Muscle layer of colon (tissue), 2 donors: ENCODE measurements around the gene NGB.
"Not testable (repeated sequence)": the region's sequence is repeated elsewhere in the genome, so short reads cannot be mapped to it uniquely, and the experiment has no call there.

Experiments used
- H3K27ac ChIP-seq: one replicate; pipeline ENCODE4 v1.7.0; 2013; ENCODE audit warnings: low read depth, mild to moderate bottlenecking, low read length, moderate library complexity
- H3K27me3 ChIP-seq, 2 donors: one replicate each; pipeline ENCODE4 v1.7.0; 2013; ENCODE audit warnings: low read length in 2 of 2, mild to moderate bottlenecking in 2 of 2; ENCODE audit not compliant: insufficient read depth in 2 of 2, control insufficient read depth in 1 of 2
- H3K36me3 ChIP-seq: one replicate; pipeline ENCODE4 v1.7.0; 2013; ENCODE audit warnings: mild to moderate bottlenecking, low read length; ENCODE audit not compliant: insufficient read depth
- H3K4me1 ChIP-seq: one replicate; pipeline ENCODE4 v1.7.0; 2013; ENCODE audit warnings: mild to moderate bottlenecking, low read length; ENCODE audit not compliant: insufficient read depth
- H3K4me3 ChIP-seq, 2 donors: one replicate each; pipeline ENCODE4 v1.7.0; 2013; ENCODE audit warnings: low read length in 2 of 2, low read depth in 1 of 2, mild to moderate bottlenecking in 1 of 2, moderate library complexity in 1 of 2
- H3K9ac ChIP-seq: one replicate; pipeline ENCODE4 v1.7.0; 2013; ENCODE audit warnings: low read length
- H3K9me3 ChIP-seq: one replicate; pipeline ENCODE4 v1.7.0; 2013; ENCODE audit warnings: mild to moderate bottlenecking, low read length
- donor health status: abdominal sarcoma.
- donor health status: Adenocarcinoma of cecum.

NGB gene

GRCh38 chr14:77271113-77271710, at the start of gene NGB:
TSS of gene NGB (minus strand) at chr14:77271206. CDS start at chr14:77270937, 269 bp downstream.
- no peak within 1 kb of the TSS for H3K9ac ChIP-seq
- H3K27me3 ChIP-seq: peaks cover 15 to 23% of the 10 kb centered on the region in 2 donors
- no peak within 1 kb of the TSS for H3K27ac ChIP-seq
- H3K9me3 ChIP-seq: peaks cover 6% of the 10 kb centered on the region
- no peak within 1 kb of the TSS for H3K4me3 ChIP-seq
- H3K36me3 ChIP-seq: no peaks in the 10 kb centered on the region
- no peaks in the 10 kb centered on the region for H3K4me1 ChIP-seq

- Histone ChIP-seq H3K4me3 (peak within 1 kb of the TSS; percentile 87 to 88), H3K27ac (peak within 1 kb of the TSS; percentile 95), H3K27me3 (no peaks in the 10 kb centered on the region), H3K4me1 (peaks cover 26% of the 10 kb centered on the region), H3K9me3 (no peaks in the 10 kb centered on the region), H3K36me3 (no peaks in the 10 kb centered on the region), H3K9ac (peak within 1 kb of the TSS; percentile 51)
Observed at GRCh38 chr14:77320238-77320935, 49.4 kb upstream of the NGB start, which contains the start of gene POMT2. TSS of gene POMT2 (minus strand) at chr14:77320883. CDS start at chr14:77320681, 202 bp downstream.

- H3K4me1 ChIP-seq: peaks cover 35% of the 10 kb centered on the region
- peak overlapping the region; percentile 19 for H3K27ac ChIP-seq
Observed at GRCh38 chr14:77319422-77319821, 48.4 kb upstream of the NGB start.

GRCh38 chr14:77318756-77319155, 47.8 kb upstream of the NGB start:
- not testable (repeated sequence) for H3K9me3 ChIP-seq, H3K36me3 ChIP-seq, H3K27ac ChIP-seq, H3K4me3 ChIP-seq, H3K27me3 ChIP-seq, H3K9ac ChIP-seq
- H3K4me1 ChIP-seq: peaks cover 42% of the 10 kb centered on the region

More at GRCh38 chr14:77319422-77319821, 48.4 kb upstream of the NGB start:
- Histone ChIP-seq H3K27me3 (no peaks in the 10 kb centered on the region), H3K36me3 (no peaks in the 10 kb centered on the region), H3K9ac (peak overlapping the region; percentile 28), H3K9me3 (no peaks in the 10 kb centered on the region), H3K4me3 (peak overlapping the region in 1 of 2 donors; percentile 88)

- Histone ChIP-seq H3K27ac (no peak overlapping the region), H3K4me3 (no peak overlapping the region), H3K27me3 (no peaks in the 10 kb centered on the region), H3K4me1 (peaks cover 48% of the 10 kb centered on the region), H3K9me3 (no peaks in the 10 kb centered on the region), H3K9ac (no peak overlapping the region), H3K36me3 (no peaks in the 10 kb centered on the region)
Observed at GRCh38 chr14:77318006-77318553, 47.1 kb upstream of the NGB start.

- Histone ChIP-seq H3K4me1 (peaks cover 47% of the 10 kb centered on the region), H3K27me3 (no peaks in the 10 kb centered on the region), H3K9ac (no peak overlapping the region), H3K9me3 (no peaks in the 10 kb centered on the region), H3K27ac (no peak overlapping the region), H3K4me3 (no peak overlapping the region), H3K36me3 (no peaks in the 10 kb centered on the region)
Observed at GRCh38 chr14:77316872-77317301, 45.9 kb upstream of the NGB start.

- Histone ChIP-seq H3K9ac (no peak overlapping the region), H3K4me3 (no peak overlapping the region), H3K36me3 (no peaks in the 10 kb centered on the region), H3K27ac (no peak overlapping the region), H3K4me1 (peaks cover 46% of the 10 kb centered on the region), H3K9me3 (no peaks in the 10 kb centered on the region), H3K27me3 (no peaks in the 10 kb centered on the region)
Observed at GRCh38 chr14:77316195-77316505, 45.1 kb upstream of the NGB start.

- H3K36me3 ChIP-seq: no peaks in the 10 kb centered on the region
- H3K27ac ChIP-seq: peak overlapping the region; percentile 37
- H3K9ac ChIP-seq: no peak overlapping the region
- H3K4me3 ChIP-seq: no peak overlapping the region
- no peaks in the 10 kb centered on the region for H3K27me3 ChIP-seq
- H3K9me3 ChIP-seq: no peaks in the 10 kb centered on the region
- H3K4me1 ChIP-seq: peaks cover 43% of the 10 kb centered on the region
Observed at GRCh38 chr14:77314539-77315457, 43.8 kb upstream of the NGB start.

- Histone ChIP-seq H3K27me3 (no peaks in the 10 kb centered on the region), H3K4me3 (no peak overlapping the region), H3K9me3 (no peaks in the 10 kb centered on the region), H3K27ac (peak overlapping the region; percentile 37), H3K36me3 (no peaks in the 10 kb centered on the region), H3K4me1 (peaks cover 35% of the 10 kb centered on the region), H3K9ac (no peak overlapping the region)
Observed at GRCh38 chr14:77314043-77314442, 43.0 kb upstream of the NGB start.

- H3K4me1 ChIP-seq: peaks cover 35% of the 10 kb centered on the region
- H3K27ac ChIP-seq: no peak overlapping the region
- H3K9ac ChIP-seq: no peak overlapping the region
Observed at GRCh38 chr14:77313371-77313770, 42.4 kb upstream of the NGB start.

GRCh38 chr14:77311217-77311616, 40.2 kb upstream of the NGB start:
- Histone ChIP-seq H3K27me3 (no peaks in the 10 kb centered on the region), H3K27ac (no peak overlapping the region), H3K9me3 (no peaks in the 10 kb centered on the region), H3K9ac (no peak overlapping the region), H3K4me3 (no peak overlapping the region), H3K36me3 (peaks cover under 1% of the 10 kb centered on the region), H3K4me1 (peaks cover 50% of the 10 kb centered on the region)

More at GRCh38 chr14:77313371-77313770, 42.4 kb upstream of the NGB start:
- no peak overlapping the region for H3K4me3 ChIP-seq
- H3K9me3 ChIP-seq: no peaks in the 10 kb centered on the region
- no peaks in the 10 kb centered on the region for H3K27me3 ChIP-seq
- H3K36me3 ChIP-seq: no peaks in the 10 kb centered on the region
